Raji (cell line): ENCODE data around the gene LRRC8D.

Experiments
- POLR2A ChIP-seq: IDR thresholded peaks from 2 replicates; pipeline ENCODE4 v1.6.1; 2011; ENCODE audit warnings: low read depth, low read length, control low read depth; ENCODE audit not compliant: insufficient read depth

Gene LRRC8D

DNA sequence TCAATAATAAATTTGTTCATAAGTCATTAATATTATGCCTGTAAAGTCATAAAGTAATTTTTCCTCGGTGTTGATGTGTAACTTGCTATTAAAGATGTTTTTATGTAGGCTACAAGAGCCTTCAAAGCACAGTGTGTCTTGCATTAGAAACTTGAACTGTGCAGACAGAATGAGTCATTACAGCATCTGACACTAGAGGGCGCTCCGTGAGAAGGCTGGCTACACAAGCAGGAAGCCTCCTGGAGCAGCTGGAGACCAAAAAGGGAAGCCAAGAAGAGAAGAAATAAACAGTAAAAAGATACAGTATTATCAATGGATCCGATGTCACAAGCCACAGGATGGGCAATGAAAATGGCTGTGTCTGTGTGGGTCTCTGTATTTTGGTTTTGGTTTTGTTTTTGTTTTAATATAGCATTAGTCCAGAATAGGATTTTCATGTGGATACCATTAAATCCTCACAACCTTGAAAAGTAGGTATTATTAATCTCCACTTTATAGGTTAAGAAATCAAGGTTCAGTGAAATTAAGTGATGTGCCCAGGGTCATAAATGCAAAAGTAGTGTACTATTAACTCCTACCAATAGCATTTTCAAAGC, 16.1 kb upstream of the LRRC8D start:
- no peak for TF ChIP-seq POLR2A

DNA sequence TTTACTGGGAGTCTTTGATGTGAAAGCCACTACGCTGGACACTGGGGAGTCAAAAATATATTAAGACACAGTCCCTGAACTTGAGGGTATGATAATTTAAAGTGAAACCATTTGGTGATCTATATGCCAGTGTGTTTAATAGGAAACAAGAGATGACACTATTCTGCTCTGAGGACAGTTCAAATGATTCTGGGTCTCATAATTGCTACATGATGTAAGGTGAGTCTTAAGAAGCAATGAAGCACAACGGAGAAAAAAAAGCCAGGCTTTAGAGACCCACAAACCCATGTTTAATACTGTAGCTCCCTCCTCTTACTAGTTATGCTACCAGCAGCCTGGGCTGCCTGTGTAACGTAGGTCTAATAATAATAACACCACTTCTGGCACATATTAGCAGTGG, 14.2 kb upstream of the LRRC8D start:
- TF ChIP-seq POLR2A, result no peak

DNA sequence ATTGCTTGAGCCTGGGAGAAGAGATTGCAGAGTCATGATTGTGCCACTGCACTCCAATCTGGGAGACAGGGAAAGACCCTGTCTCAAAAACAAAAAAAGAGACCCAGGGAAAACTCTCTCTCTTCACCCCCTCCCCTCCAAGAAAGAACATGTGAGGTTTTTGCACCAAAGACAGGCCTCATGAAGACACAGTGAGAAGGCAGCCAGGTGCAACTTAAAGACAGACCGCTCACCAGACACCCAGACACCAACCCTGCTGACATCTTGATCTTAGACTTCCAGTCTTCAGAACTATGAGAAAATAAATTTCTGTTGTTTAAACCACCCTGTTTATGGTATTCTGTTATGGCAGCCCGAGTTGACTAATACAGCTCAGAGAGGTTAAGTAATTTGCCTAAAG, 13.3 kb upstream of the LRRC8D start:
- no peak for TF ChIP-seq POLR2A

DNA sequence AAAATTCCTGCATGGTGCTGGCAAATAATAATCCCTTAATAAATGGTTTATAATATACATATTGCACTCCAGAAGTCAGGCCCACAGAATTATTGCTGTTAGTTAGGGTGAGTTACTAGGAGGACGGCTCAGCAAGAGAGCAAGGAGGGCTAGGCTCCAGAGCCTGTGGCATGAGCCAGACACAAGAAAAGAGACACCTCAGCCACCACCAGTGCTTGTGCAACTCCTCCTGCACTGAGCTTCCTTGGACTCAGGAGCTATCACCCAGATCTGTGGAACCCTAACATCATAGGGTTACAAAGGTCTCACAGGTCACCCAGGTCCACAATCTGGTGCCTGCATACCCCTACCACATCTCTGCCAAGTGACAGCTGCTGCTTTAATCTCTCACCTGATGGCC, 12.8 kb upstream of the LRRC8D start:
- TF ChIP-seq POLR2A, result no peak

DNA sequence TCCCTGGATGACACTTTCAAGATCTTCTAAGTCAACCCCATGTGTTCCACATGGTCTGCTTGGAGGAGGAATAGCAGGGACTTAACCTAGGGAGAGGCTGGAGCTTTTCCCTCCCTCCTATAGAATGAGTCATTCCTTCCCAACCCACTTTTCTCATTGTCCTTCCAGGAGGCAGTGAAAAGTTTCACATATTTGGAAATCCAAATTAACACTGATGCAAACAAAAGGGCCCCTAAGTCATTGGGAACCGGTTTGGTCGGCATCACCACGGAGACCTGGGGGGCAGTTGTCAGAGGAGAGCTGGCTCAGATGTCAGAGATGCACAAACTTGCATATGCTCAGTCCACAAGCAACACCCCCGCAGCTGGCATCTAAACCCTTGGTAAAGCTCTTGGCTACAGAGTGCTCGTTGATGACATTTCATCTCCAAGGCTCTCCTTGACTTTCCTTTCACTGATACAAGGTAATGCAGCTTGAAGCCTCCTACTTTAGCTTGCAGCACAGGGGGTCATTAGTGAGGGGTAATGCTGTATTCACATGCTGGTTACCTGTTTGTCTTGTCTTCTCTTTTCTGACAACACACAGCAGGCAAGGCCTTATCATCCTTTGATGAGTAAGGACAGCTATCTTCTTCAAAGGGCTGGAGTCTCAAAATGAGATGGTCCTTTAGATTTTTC, 12.3 kb upstream of the LRRC8D start:
- TF ChIP-seq POLR2A, result no peak

DNA sequence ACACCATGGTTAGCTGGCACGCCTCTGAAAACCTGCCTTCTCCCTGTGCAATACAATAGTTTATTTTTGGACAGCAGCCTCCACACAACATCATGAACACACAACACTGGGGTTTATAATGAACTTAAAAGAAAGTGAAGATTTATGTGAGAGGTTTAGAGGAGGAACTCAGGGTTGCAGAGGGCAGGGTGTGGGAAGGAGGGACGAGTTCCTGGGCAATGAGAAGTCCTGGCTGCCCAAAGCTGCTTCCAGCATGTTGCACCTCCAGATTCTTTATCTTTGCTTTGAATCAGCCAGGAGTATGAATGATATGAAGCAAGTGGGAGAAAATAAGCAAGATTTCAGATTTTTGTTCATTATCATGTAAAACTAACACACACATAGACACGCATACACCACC, 11.3 kb upstream of the LRRC8D start:
- TF ChIP-seq POLR2A, result no peak

DNA sequence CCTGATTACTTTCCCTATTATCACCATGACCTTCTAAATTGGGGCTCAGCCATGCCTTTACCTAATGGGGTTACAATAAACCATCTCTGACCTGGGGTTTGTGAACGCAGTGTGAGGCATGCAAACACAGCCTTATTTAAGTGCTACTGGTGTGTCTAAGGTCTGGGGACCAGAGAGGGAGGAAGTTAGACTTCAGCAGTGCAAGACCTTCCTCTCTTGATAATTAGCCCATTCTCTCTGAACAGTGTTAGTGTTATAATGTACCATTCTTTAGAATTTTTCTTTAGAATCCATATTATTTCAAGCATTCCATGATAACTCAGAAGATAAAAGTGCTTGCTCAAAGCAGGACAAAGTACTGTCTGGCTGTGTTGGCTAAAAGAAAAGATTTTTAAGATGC, 10.5 kb upstream of the LRRC8D start:
- TF ChIP-seq POLR2A, result no peak

DNA sequence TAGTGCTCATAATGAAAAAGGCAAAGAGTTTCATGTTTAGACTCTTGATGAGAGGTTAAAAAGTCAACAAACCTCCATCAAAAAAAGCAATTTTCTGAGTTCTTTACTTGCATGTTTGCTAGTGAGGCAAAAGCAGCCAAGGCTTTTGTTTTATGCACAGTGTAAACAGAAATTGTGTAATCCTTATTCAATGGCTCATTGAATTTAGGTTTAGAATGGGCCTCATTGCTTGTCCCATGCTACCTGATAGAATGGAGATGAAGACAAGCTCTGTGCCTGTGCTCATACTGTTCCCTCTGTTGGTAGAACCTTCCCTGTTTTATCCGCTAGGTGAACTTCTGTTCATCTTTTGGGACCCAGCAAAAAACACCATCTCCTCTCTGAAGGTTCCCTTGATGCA, 10.0 kb upstream of the LRRC8D start:
- no peak for TF ChIP-seq POLR2A

DNA sequence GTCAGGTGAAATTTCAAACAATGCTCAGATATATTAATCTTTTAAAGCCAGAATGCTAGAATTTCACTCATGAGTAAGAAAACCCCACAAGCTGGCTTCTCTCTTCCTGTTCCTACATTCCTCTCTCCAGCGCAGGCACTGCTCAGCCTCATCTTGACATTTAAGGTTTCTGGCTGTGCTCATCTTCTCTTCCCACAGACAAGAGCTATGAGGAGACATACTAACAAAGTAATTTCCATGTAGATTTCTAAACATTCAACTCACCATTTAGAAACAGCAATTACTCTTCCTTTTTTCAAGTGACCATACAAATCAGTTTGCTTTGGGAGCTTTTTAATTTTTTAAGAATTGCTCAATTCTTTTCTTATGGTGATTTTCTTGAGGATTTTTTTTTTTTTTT, 7.8 kb upstream of the LRRC8D start:
- TF ChIP-seq POLR2A, result no peak

DNA sequence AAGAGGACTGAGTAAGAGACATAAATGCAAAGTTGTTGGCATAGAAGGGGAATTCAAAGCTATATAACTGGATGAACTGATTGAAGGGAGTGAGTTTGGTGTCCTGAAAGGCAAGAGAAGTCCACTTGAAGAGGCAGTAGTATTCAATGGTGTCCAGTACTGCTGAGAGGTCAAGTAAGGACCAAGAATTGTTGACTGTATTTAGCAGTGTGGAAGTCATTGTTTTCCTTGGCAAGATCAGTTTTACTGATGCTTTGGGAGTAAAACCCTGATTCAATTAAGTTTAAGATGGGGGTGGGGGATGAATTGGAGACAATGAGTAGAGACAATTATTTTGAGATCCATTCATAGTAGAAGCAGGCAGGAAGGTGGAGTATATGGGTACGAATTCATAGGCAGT, 5.8 kb upstream of the LRRC8D start:
- no peak for TF ChIP-seq POLR2A

DNA sequence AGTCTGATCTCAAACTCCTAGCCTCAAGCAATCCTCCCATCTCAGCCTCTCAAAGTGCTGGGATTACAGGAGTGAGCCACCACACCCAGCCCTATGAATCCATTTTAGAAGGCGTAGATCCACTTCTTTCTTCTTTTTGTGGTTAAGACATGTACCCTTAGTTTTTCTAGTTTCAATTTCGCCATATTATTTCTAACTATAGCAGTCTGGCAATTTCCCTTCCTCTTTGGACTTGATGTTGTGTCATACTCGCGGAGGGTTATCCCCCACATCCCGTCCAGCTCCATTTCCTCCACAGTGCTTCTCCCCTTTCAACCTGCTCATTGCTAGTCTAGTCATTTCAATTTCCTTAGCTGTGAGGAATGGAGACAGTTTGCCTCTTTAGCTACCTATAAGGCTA, 5.2 kb upstream of the LRRC8D start:
- no peak for TF ChIP-seq POLR2A

DNA sequence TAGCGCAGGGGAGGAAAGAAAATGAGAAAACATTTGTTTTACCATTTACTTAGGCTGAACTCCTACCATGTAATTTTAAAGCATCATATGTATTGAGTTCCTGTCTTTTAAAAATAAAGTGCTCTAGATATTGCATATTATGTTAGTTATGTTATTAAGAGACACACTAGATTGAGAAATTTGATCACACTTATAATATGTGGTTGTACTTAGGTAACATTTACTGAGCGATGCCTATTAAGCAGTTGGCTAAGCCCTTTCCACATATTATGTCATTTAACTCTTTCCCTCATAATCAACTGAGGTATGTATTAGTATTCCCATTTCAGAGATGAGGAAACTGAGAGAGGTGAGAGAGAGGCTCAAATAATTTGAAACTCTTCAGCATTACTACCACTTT, 4.5 kb upstream of the LRRC8D start:
- no peak for TF ChIP-seq POLR2A

DNA sequence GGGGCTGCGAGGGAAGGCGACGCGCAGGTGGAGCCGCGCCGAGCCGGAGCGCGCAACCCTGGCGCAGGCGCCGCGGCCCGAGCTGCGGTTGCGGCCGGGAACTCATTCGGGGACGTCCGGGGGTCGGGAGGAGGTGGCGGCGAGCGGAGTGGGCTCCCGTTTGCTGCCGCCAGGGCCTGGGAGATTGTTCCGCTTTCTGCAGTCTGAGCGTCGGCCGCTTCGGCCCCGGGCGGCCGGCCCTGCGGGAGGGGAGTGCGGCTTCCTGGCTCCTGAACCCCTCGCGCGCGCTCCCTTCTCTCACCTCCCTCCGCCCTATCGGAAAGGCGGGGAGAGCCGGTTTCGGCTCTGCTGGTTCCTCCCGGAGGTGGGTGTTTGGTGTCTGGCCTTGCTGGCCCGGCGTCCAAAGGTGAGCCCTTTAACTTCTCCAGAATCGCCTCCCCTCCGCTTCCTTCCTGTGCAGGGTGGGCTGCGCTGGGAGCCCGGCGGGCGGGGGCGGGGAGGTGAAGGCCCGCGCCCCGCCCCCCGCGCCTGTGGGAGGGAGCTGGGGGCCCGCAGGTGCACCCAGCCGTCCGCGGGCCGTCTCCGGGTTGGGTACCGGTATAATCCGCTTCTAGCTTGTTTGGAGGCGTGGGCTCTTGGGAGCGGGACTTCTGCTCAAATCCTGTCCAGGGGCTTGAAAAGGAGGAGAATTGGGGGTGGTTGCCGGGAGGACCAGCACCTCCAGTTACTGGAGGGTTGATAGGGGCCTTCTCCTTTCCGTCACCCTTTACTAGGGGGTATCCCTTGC, 683 bp downstream of the LRRC8D start:
- peak; percentile 61 for TF ChIP-seq POLR2A

DNA sequence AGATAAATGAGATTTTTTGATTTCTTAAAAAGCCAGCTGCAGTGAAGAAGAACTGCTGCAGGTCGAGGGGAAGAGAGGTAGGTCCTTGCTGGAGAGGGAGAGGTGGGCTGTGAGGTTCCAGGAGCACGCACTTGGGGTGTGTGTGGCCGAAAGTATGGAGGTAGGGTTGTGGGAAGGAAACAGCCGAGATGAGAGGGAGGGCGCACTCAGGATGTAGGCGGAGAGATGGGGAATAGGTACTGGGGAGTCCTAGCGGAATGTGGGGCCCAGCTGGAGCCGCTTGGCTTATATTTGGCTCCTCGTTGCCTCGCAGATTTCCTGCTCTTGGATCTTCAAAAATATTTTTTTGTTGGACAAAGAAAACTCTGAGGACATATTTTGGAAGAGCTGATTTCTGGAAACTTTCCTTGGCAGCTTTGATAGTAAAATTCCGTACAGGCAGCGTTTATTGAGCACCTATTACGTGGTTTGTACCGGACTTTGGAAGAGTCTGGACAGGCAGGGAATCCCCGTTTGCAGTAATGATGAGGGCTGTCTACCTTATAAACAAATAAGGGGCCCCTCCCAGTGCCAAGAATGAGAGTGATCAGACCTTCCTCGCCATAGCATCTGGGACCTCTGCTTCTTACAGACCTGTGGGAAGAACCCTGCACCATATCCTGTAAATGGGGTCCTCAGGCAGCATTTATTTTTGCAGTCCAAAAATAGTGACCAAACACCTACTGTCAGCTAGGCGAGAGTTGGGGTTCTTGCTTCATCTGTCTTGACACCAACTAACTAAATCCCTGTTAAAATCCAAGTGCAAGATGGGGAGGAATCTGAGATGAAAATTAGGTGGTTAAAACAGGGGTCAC, 1.5 kb downstream of the LRRC8D start:
- TF ChIP-seq POLR2A, result peak; percentile 67

DNA sequence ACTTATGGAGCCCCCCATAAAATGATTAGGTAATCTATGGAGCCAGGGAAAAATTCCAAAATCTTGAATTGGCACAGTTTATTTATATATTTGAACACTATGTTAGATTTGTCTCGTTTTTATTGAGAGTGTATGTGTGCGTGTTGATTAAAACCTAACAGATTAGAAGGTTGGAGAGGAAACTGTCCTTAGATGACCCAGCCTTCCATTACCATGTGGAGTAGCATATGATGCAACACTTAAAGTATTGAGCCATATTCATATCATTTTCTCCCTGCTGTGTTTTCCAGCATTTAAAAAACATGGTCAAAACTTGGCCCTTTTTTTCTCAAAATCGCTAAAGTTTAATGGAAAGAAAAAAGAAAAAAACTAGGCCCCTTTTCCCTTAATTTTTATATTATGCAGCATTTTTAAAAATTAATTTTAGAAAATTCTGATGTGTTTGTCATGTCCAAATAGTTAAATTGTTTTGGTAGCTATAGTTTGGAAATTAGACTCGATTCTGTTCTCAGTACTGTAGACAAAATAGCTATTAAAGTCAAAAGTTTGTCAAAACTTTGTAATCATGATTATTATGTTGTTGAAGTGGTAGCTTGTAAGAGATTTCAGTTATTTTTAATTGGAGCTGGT, 2.3 kb downstream of the LRRC8D start:
- TF ChIP-seq POLR2A, result no peak
